Activated CD4-positive, alpha-beta T cell treated with anti-CD3 and anti-CD28 coated beads, Interleukin-2, Interleukin-4, amounts not matched to agents 100 ng/mL and 50 ng/mL, durations not matched to agents 16 hours and 8 hours (primary cell): Measurements from ENCODE around the gene ACP3.
A peak's percentile ranks its signal among the peaks of the same experiment; 100 is the strongest.

Experiments
- DNase-seq: peaks from one replicate; pipeline ENCODE4 v3.0.0-alpha.2; 2020; ENCODE audit warnings: low spot score

The ACP3 gene

GRCh38 chr3:132318451-132318850, 1.2 kb downstream of the ACP3 start:
- DNase-seq = no peak

DNA sequence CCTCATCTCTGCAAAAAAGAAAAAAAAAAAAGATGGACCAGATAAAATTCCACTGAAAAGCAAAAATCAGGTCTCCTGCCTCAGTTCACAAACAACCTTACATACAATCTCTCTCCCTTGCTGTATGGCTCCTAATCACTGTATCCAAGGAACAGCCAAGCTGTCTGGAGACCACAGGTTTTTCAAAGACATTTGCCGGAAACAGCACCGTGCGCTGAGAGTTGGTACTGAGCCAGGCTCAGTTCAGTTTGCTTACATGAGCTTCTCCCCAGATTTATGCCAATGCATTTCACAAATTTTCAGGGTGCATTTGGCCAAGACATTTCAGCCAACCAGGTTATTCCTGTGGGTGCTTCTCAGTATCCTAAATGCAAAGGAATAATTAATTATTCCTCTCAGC, 4.1 kb downstream of the ACP3 start:
- no peak for DNase-seq

DNA sequence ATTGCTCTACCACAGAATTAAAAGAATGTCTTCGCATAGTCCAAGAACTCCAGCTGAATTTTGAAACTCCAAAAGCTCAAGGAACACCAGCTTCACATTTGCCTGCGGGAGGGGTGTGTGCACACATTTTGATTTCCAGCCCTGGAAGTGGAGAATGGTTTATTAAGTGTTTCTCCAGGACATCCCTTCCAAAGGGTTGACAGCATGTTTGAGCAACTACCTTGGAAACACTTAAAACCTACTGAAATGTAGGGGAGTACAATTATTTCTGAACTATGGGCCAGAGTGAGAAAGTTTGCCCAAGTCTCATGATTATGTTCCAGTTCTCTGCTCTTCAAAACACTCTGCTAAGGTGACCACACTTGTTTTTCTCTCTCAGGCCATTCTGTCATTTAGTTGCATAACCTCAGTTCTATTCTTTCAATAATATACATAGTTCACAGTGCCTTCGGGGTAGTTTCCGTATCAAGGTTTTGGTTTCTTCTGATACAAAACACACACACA, 7.9 kb downstream of the ACP3 start:
- DNase-seq = no peak

- DNase-seq = no peak
Observed at GRCh38 chr3:132325634-132326033, 8.4 kb downstream of the ACP3 start.

GRCh38 chr3:132326251-132326650, 9.0 kb downstream of the ACP3 start:
- DNase-seq = no peak

DNA sequence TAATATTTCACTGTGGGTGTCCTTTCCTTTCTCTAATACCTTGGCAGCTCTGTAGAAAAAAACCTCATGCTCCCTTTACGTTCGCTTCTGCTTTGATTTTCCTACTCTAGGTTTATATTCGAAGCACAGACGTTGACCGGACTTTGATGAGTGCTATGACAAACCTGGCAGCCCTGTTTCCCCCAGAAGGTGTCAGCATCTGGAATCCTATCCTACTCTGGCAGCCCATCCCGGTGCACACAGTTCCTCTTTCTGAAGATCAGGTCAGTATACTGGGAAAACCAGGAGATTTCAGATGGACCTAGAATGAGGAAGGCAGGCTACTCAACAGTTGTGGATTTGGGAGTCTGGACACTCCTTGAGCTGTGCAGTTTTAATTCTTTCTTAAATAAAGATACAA, 14.9 kb downstream of the ACP3 start:
- no peak for DNase-seq

DNA sequence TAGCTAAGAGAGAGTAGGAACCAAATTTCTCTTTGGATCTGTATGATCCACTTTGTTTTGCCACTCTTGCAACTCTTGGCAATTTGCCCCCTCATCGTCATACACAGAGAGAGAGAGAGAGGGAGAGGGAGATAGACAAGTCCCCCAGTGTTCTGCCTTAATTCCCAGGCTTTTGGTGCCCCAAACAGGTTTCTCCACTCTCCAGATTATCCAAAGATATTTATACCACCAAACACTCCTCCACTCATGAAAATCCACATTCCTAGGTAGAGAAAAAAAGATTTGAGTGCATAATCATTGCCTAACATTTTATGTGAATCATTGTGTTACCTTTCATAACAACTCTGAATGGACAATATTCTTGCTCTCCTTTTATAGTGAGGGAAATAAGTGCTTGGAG, 15.3 kb downstream of the ACP3 start:
- DNase-seq = no peak

- no peak for DNase-seq
Observed at GRCh38 chr3:132341746-132342145, 24.5 kb downstream of the ACP3 start.

GRCh38 chr3:132342183-132342582, 25.0 kb downstream of the ACP3 start:
- DNase-seq = no peak

GRCh38 chr3:132342610-132343009, 25.4 kb downstream of the ACP3 start:
- no peak for DNase-seq

- DNase-seq = peak; percentile 44
Observed at GRCh38 chr3:132343018-132343612, 25.9 kb downstream of the ACP3 start.

GRCh38 chr3:132344666-132345280, 27.6 kb downstream of the ACP3 start:
- no peak for DNase-seq

DNA sequence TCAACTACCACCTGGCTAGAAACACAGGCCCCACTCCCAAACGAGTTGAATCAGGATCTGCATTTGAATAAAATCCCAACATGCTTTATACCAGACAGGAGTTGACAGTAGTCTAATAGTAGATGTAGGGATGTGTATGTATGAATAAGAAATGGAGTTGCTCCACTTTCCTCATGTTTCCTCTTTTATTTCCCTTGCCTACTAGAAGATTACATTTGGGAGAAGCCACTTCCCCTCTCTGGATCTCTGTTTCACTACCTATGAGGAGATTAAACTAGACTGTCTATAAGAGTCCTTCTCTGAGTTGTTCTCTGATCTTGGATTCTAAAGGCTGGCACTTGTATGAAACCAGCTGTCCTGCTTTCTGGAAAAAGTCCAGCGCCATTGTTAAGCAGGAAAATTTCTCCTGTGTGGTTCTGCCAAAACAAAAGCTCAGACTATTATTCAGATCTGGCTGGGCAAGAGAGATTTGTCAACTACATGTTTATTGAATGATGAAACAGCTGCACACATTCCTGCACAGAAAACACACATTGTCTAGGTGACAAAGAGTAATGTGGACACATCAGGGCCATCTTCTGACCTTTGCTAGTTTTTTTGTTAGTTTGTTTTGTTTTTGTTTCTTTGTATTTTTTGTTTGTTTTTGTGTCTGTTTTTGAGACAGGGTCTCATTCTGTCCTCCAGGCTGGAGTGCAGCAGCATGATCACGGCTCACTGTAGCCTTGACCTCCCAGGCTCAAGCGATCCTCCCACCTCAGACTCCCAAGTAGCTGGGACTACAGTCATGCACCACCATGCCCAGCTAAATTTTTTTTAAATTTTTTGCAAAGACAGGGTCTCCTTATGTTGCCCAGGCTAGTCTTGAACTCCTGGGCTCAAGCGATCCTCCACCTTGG, 29.9 kb downstream of the ACP3 start:
- DNase-seq = no peak

GRCh38 chr3:132347811-132348210, 30.6 kb downstream of the ACP3 start:
- no peak for DNase-seq

GRCh38 chr3:132348531-132348930, 31.3 kb downstream of the ACP3 start:
- no peak for DNase-seq

GRCh38 chr3:132350814-132351213, 33.6 kb downstream of the ACP3 start:
- DNase-seq = no peak

GRCh38 chr3:132351222-132351806, 34.1 kb downstream of the ACP3 start:
- DNase-seq = peak; percentile 56

GRCh38 chr3:132352556-132353143, 35.4 kb downstream of the ACP3 start:
- peak; percentile 85 for DNase-seq

GRCh38 chr3:132354916-132355702, 37.9 kb downstream of the ACP3 start:
- DNase-seq = no peak

DNA sequence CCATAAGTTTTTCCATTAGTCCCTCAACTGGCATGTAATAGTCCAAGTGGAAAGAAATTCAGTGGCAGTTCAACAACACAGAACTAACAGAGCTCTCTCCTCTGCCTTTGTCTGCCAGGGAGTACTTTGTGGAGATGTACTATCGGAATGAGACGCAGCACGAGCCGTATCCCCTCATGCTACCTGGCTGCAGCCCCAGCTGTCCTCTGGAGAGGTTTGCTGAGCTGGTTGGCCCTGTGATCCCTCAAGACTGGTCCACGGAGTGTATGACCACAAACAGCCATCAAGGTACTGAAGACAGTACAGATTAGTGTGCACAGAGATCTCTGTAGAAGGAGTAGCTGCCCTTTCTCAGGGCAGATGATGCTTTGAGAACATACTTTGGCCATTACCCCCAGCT, 39.4 kb downstream of the ACP3 start:
- DNase-seq = no peak

DNA sequence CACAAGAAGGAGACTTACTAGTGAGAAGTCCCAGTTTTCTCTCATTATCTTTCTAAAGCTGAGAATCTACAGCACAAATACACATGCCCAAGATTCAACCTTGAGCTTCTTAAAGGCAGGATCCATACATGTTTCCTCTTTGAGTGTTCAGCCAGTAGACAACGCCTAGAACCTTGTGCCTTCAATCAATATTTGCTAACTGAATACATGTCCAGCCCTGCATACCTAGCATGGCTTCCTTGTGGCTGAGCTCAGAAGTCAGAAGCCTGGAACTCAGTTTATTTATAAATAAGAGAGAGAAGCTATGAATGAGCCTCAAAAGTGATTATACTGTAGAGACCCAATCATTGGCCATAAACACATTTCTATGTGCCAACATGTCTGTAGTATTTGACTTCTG, 43.5 kb downstream of the ACP3 start:
- DNase-seq = no peak
